Head of caudate nucleus (tissue), 42 donors: Measurements from ENCODE around the gene TRIM15.
"Not testable (repeated sequence)": the region's sequence is repeated elsewhere in the genome, so short reads cannot be mapped to it uniquely, and the experiment has no call there.

ENCODE experiments used
- DNase-seq, 42 donors: peaks; one replicate each; pipeline versions ENCODE4 v3.0.0 to v3.0.0-alpha.2; 2020 to 2021; ENCODE audit warnings: mixed read lengths in 7 of 42
- intact Hi-C: fragments of 100-400 bp; cut with DNase I; formaldehyde crosslinking; loops from one replicate; pipeline ENCODE4 v1.15.0; 2022

TRIM15 gene

DNA sequence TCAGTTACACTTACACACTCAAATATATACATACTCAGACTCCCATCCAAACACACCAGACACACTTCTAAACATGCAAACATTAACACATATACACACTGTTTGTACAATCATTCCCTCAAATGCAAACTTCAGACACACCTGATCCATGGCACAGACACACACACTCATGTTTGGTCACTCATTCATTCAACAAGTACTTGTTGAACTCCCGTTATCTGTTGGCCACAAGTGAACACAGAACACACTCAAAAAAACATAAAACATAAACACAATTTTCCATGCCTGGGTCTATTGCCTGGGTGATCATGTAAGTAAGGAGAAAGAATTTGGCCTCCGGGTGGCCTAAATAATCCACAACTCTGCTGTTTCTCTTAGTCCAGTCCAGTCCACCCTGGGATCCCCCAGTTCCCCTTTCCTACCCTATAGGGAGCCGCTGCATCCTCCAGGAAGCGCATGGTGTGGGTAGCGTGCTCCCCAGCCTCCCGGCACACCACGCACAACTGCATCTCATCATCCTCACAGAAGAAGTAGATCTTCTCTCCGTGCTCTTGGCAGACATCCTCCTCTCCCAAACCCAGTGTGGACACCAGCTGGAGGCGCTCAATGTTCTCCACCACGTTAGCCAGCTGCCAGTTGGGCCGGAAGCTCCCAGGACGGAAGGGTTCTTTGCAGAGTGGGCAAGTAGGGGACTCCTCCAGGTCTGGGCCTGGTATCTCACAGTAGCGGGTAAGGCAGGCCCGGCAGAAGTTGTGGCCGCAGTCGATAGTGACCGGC, 3.1 kb upstream of the TRIM15 start:
- no peak for DNase-seq
- intact Hi-C loops, result no loop called here

GRCh38 chr6:30160785-30161531, 2.4 kb upstream of the TRIM15 start, which contains the start of gene TRIM10:
TRIM10 (minus strand) TSS chr6:30161211; CDS start chr6:30160858, 353 bp downstream.
- DNase-seq, result no peak
- intact Hi-C loops, result no loop called here

GRCh38 chr6:30162265-30163089, 869 bp upstream of the TRIM15 start:
- no peak for DNase-seq
- intact Hi-C loops, result no loop called here

- intact Hi-C loops, result no loop called here
- no peak for DNase-seq
These were observed 740 bp downstream of the TRIM15 start for GRCh38 chr6:30163918-30164654.

DNA sequence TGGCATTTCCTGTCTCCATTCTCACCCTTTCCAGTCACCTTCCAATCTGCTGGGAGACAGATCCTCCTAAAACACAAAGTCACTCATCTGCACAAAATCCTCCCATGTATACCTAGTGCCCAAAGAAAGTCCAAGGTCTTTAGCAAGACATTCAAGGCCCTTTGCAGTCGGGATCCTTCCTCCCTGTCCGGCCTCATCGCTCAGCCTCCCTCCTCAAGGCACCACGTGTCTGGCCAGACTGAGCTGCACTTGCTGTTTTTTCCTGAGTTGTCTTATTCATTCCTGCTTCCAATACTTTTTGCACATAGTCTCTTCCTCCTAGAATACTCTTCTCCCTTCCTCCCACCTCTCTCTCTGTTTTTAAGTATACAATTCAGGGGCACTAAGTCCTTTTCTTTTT, 1.4 kb downstream of the TRIM15 start:
- intact Hi-C loops, result no loop called here

DNA sequence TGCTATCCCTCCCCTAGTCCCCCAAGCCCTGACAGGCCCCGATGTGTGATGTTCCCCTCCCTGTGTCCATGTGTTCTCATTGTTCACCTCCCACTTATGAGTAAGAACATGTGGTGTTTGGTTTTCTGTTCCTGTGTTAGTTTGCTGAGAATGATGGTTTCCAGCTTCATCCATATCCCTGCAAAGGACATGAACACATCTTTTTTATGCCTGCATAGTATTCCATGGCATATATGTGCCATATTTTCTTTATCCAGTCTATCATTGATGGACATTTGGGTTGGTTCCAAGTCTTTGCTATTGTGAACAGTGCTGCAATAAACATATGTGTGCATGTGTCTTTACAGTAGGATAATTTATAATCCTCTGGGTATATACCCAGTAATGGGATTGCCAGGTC, 1.9 kb downstream of the TRIM15 start:
- intact Hi-C loops, DNase-seq: not testable (repeated sequence)

More for the DNA sequence above, 1.4 kb downstream of the TRIM15 start:
- no peak for DNase-seq

GRCh38 chr6:30167101-30167500, 3.8 kb downstream of the TRIM15 start:
- no peak for DNase-seq
- intact Hi-C loops, result no loop called here

- intact Hi-C loops, result no loop called here
- no peak for DNase-seq
These were observed 5.4 kb downstream of the TRIM15 start for GRCh38 chr6:30168741-30169140.

GRCh38 chr6:30169658-30170614, 6.6 kb downstream of the TRIM15 start:
- intact Hi-C loops, result no loop called here
- DNase-seq, result peak in 3 of 42 donors; percentile 13 to 36 (median 34)

DNA sequence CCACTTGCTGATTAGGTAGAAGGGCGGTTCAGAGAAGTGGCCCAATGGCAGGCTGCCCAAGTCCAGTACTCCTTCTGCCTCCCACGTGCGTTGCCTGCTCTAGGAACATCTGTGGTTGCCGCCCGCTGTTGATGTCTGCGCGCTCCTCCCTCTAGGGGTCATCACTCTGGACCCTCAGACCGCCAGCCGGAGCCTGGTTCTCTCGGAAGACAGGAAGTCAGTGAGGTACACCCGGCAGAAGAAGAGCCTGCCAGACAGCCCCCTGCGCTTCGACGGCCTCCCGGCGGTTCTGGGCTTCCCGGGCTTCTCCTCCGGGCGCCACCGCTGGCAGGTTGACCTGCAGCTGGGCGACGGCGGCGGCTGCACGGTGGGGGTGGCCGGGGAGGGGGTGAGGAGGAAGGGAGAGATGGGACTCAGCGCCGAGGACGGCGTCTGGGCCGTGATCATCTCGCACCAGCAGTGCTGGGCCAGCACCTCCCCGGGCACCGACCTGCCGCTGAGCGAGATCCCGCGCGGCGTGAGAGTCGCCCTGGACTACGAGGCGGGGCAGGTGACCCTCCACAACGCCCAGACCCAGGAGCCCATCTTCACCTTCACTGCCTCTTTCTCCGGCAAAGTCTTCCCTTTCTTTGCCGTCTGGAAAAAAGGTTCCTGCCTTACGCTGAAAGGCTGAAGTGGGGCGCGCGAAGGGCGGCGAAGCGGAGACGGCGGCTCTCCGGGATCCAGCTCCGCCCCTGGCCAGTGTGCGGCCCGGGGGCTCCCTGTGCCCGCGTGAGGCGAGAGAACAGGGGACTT, 8.5 kb downstream of the TRIM15 start:
- intact Hi-C loops, result no loop called here
- no peak for DNase-seq

DNA sequence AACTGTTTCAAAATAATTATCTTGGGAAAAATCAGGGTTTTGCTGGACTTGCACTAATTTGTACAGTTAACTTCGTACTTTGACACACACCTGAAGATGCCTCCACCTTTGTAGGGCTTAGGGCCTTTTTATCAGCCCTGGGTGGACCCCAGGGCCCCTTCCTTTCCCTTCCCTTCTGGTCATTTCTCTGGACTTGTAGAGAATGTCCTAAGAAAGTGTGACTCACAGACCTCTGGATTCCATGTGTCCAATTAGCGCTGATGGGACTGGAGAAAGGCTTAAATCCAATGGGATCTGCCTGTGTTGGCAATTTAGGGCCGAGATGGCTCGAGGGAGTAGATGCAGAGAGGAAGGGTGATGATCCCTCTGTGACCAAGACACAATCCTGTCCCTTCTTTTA, 9.3 kb downstream of the TRIM15 start:
- intact Hi-C loops, result no loop called here

GRCh38 chr6:30175765-30176164, 12.4 kb downstream of the TRIM15 start:
- intact Hi-C loops, result no loop called here

More for the DNA sequence above, 9.3 kb downstream of the TRIM15 start:
- DNase-seq, result no peak

DNA sequence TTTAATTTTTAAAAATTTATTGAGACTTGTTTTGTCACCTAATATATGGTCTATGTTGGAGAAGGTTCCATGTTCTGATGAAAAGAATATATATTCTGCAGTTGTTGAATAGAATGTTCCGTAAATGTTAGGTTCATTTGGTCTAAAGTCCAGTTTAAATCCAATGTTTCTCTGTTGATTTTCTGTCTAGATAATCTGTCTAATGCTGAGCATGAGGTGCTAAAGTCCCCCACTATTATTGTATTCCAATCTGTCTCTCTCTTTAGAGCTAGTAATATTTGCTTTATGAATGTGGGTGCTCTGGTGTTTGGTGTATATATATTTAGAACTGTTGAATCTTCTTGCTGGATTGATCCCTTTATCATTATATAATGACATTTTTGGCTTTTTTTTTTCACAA, 15.5 kb downstream of the TRIM15 start:
- intact Hi-C loops, result no loop called here
- DNase-seq, result no peak

More at GRCh38 chr6:30175765-30176164, 12.4 kb downstream of the TRIM15 start:
- DNase-seq, result no peak

- DNase-seq, result no peak
- intact Hi-C loops, result no loop called here
These were observed 16.8 kb downstream of the TRIM15 start for GRCh38 chr6:30180145-30180544.

- intact Hi-C loops, result no loop called here
- DNase-seq, result no peak
These were observed 21.2 kb downstream of the TRIM15 start for GRCh38 chr6:30184417-30185031.

DNA sequence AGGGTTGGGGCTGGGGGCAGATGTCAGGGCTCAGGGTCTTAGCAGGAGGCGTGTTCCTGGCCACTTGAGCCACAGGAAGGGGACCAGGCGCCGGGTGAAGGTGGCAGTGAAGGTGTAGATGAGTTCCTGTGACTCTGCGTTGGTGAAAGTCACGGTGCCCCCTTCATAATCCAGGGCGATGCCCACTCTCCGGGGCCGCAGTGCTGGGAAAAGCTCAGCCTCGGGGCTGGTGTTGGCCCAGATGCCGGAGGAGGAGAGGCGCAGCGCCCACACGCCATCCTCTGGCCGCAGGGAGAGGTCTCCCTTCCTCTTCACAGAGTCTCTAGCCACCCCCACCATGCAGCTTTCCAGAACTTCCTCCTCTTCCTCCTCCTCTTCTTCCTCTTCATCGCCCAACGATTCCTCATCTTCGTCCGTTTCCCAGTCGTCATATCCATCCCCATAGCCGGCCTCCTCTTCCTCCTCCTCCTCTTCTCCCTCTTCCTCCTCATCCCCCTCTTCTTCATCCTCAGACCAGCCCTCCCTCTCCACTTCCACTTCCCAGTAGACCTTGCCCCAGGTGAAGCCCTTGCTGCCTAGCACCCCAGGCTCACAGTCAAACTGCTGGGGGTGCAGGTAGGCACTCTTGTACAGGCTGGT, 22.6 kb downstream of the TRIM15 start:
- intact Hi-C loops, result no loop called here
- no peak for DNase-seq
